Activated CD4-positive, alpha-beta T cell treated with anti-CD3 and anti-CD28 coated beads for 24 hours (primary cell): ENCODE results near the gene DYSF.

Experiments
- DNase-seq, 2 donors: peaks; one replicate each; pipeline ENCODE4 v3.0.0-alpha.2; 2020; ENCODE audit warnings: low read depth in 2 of 2

DYSF gene

GRCh38 chr2:71614976-71615766, 161.8 kb downstream of the DYSF start:
- DNase-seq, result no peak

GRCh38 chr2:71615767-71616730, 162.7 kb downstream of the DYSF start:
- no peak for DNase-seq

- no peak for DNase-seq
Observed at GRCh38 chr2:71617266-71617665, 163.9 kb downstream of the DYSF start.

GRCh38 chr2:71618327-71619113, 165.2 kb downstream of the DYSF start:
- DNase-seq, result no peak

GRCh38 chr2:71619230-71619741, 165.9 kb downstream of the DYSF start:
- no peak for DNase-seq

- no peak for DNase-seq
Observed at GRCh38 chr2:71620116-71620515, 166.8 kb downstream of the DYSF start.

GRCh38 chr2:71620851-71621251, 167.5 kb downstream of the DYSF start:
- DNase-seq, result no peak

GRCh38 chr2:71629273-71629672, 175.9 kb downstream of the DYSF start:
- DNase-seq, result no peak

GRCh38 chr2:71629771-71630453, 176.6 kb downstream of the DYSF start:
- no peak for DNase-seq

- no peak for DNase-seq
Observed at GRCh38 chr2:71630454-71631328, 177.3 kb downstream of the DYSF start.

- DNase-seq, result no peak
Observed at GRCh38 chr2:71631411-71631931, 178.1 kb downstream of the DYSF start.

- no peak for DNase-seq
Observed at GRCh38 chr2:71633086-71633485, 179.7 kb downstream of the DYSF start.

- no peak for DNase-seq
Observed at GRCh38 chr2:71634567-71634966, 181.2 kb downstream of the DYSF start.

GRCh38 chr2:71635798-71636197, 182.4 kb downstream of the DYSF start:
- no peak for DNase-seq

GRCh38 chr2:71637168-71637567, 183.8 kb downstream of the DYSF start:
- DNase-seq, result no peak

- no peak for DNase-seq
Observed at GRCh38 chr2:71637736-71638135, 184.4 kb downstream of the DYSF start.

- no peak for DNase-seq
Observed at GRCh38 chr2:71639735-71640134, 186.4 kb downstream of the DYSF start.

- DNase-seq, result no peak
Observed at GRCh38 chr2:71640489-71640888, 187.1 kb downstream of the DYSF start.

GRCh38 chr2:71643674-71644357, 190.5 kb downstream of the DYSF start:
- DNase-seq, result no peak
